Keratinocyte (primary cell): ENCODE measurements around the gene TPCN2.

Experiments used
- CTCF ChIP-seq, 3 experiments: IDR thresholded peaks in 1 of 3; conservative IDR thresholded peaks in 1 of 3; optimal IDR thresholded peaks in 1 of 3; 2 replicates in 2 of 3; 3 replicates in 1 of 3; pipeline versions ENCODE3 to v1.5.1; 2011; ENCODE audit warnings: low read length in 3 of 3, mild to moderate bottlenecking in 3 of 3, moderate library complexity in 2 of 3, control low read depth in 1 of 3, inconsistent platforms in 1 of 3; ENCODE audit not compliant: insufficient read depth in 2 of 3; ENCODE audit errors: extremely low read depth in 1 of 3
- EZH2 ChIP-seq: IDR thresholded peaks from one replicate; pipeline ENCODE4 v1.6.1; 2012; ENCODE audit warnings: inconsistent platforms, mild to moderate bottlenecking, low read length, moderate library complexity

GRCh38 chr11:69055598-69056516 is 7.1 kb downstream of the TPCN2 start:
- no peak for TF ChIP-seq CTCF (optimal IDR thresholded peaks at IDR 0.05 in 1 of 3, IDR thresholded peaks at IDR 0.05 in 1 of 3, conservative IDR thresholded peaks at IDR 0.05 in 1 of 3; ENCODE audit: extremely low read depth in 1 of 3, insufficient read depth in 2 of 3, low read length in 3 of 3)
- TF ChIP-seq EZH2 = no peak
